ENCODE results near the gene VPS37C.

Gene VPS37C

GRCh38 chr11:61155741-61156140 lies 5.5 kb downstream of the VPS37C start:
- no peak for TF ChIP-seq ZFX (IDR thresholded peaks at IDR 0.05; ENCODE audit: borderline replicate concordance)
- no peak for TF ChIP-seq CTCF (IDR thresholded peaks at IDR 0.05)
- no peak overlapping the region for H3K27ac ChIP-seq

- no peak overlapping the region for H3K27ac ChIP-seq
- no peak for TF ChIP-seq CTCF (IDR thresholded peaks at IDR 0.05)
- TF ChIP-seq ZFX (IDR thresholded peaks at IDR 0.05; ENCODE audit: borderline replicate concordance), result no peak
These were observed 5.9 kb downstream of the VPS37C start for GRCh38 chr11:61155312-61155711.

- H3K27ac ChIP-seq, result no peak overlapping the region
- TF ChIP-seq CTCF (IDR thresholded peaks at IDR 0.05), result no peak
- no peak for TF ChIP-seq ZFX (IDR thresholded peaks at IDR 0.05; ENCODE audit: borderline replicate concordance)
These were observed 6.7 kb downstream of the VPS37C start for GRCh38 chr11:61154528-61154927.

- no peak overlapping the region for H3K27ac ChIP-seq
- TF ChIP-seq CTCF (IDR thresholded peaks at IDR 0.05) (no peak), ZFX (IDR thresholded peaks at IDR 0.05; ENCODE audit: borderline replicate concordance) (no peak)
These were observed 7.6 kb downstream of the VPS37C start for GRCh38 chr11:61153593-61154095.

DNA sequence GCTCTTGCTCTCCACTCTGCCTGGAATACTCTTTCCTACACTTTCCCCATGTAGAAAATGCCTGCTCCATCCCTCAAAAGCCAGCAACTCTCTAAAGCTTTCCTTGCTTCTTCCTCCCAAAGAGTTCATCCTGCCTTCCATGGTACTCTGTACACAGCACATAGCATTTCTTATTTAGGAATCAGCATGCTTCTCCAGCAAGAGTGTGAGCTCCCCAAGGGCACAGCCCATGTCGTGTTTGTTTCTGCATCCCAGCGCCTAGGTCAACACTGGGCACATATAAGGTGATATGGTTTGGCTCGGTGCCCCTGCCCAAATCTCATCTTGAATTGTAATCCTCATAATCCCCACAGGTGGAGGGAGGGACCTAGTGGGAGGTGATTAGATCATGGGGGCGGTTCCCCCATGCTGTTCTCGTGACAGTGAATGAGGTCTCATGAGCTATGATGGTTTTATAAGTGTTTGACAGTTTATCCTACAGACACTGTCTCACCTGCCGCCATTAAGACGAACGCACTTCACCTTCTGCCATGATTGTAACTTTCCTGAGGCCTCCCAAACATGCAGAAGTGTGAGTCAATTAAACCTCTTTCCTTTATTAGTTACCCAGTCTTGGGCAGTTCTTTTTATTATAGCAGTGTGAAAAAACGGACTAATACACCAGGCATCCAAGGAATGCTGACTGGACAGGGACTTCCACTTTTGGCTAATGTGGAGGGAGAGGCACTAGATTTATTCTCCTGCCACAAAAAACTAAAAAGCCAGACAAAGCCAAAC lies 8.2 kb downstream of the VPS37C start:
- no peak overlapping the region for H3K27ac ChIP-seq
- TF ChIP-seq ZFX (IDR thresholded peaks at IDR 0.05; ENCODE audit: borderline replicate concordance), result no peak
- TF ChIP-seq CTCF (IDR thresholded peaks at IDR 0.05), result no peak

DNA sequence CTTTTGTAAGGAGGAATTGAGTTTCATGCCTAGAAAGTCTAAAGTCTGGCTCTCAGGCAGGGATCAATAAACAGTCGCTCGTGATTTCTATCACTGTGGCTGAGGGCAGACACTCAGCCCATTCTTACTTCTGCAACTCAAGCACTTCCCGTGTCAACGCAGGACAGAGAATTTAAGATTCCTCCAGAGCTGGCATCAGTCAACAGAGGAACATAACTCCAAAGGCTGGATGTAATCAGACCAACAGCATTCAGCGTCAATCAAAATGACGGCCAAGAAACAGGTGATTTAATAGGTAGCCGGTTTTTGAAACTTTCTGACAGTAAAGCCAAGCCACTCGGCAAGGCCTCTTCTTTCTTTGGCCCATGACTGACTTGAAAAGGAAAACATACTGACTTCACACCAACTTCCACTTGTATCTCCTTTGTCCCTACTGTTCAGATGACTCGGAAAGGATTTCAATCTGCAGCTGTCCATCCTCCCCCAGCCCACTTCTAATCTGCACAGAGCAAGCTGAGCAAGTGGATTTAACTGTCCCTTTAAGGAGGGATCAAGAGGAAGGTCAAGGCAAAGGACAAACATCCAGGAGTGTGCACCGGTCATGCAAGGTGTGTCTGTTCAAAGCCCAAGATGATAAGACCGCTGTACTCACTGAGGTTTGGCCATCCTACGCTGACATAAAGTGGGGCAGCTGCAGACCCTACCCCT lies 9.5 kb downstream of the VPS37C start:
- TF ChIP-seq ZFX (IDR thresholded peaks at IDR 0.05; ENCODE audit: borderline replicate concordance) (no peak), CTCF (IDR thresholded peaks at IDR 0.05) (no peak)
- no peak overlapping the region for H3K27ac ChIP-seq

All from 22Rv1 (cell line).